Measurements from ENCODE around the gene ANAPC16. TPM values are rescaled to one million over a fixed set of nuclear protein-coding genes. Genes with fewer than 3 reads are reported as not detected.

The ANAPC16 gene
- total RNA-seq, 1 experiment from 2014 or later, result 71.1 TPM

DNA sequence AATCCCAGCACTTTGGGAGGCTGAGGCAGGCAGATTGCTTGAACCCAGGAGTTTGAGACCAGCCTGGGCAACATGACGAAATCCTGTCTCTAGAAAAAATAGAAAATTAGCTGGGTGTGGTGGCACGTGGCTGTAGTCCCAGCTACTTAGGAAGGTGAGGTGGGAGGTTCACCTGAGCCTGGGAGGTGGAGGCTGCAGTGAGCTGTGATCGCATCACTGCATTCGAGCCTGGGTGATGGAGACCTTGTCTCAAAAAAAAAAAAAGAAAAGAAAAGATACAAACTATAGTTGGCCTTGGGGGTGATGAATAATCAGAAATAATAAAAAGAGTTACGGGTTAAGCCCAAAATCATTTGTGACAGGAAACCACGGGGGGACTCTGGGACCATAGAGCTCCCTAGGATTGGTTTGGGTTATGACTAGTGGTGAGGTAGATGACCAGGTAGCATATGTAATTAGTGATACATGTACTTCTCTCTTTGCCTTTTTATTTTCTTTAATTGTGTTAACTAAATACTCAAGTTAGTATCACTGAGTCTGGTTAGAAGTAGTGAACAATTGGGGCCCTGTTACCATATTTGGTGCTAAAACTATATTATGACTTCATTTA, 10.7 kb downstream of the ANAPC16 start:
- intact Hi-C loops (cut with micrococcal nuclease), result loop anchor here (5.0 kb wide), 1 partner anchor 179 kb away; no protein-coding TSS in a partner anchor
- POLR2A ChIA-PET, result interaction anchor here (1.0 kb wide), 1 partner anchor 49 kb away, joined by 3 read pairs; no protein-coding TSS in a partner anchor

DNA sequence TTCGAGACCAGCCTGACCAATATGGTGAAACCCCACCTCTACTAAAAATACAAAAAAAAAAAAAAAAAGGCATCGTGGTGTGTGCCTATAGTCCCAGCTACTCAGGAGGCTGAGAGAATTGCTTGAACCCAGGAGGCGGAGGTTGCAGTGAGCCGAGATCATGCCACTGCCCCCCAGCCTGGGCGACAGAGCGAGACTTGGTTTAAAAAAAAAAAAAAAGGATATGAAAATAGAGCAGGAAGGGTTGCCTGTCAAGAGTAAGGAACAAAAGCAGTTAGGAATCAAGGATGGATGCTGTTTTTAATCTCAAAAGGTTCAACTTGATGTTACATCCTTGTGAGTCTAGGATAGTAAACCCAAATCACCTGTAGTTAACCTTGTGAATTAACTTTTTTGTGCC, 12.0 kb downstream of the ANAPC16 start:
- no TSS peak for BruUV-seq (replicated peaks)
- Histone ChIP-seq H3K27ac (ENCODE audit: low read depth, low read length) (no peak overlapping the region), H3K36me3 (ENCODE audit: control insufficient read depth in 1 of 2, insufficient read depth in 2 of 2, low read length in 2 of 2) (peaks cover 10 to 18% of the 10 kb centered on the region in 2 experiments), H3K4me2 (ENCODE audit: low read length) (no peak overlapping the region), H2AFZ (ENCODE audit: low read depth, low read length, poor library complexity, severe bottlenecking) (no peak overlapping the region), H4K20me1 (ENCODE audit: insufficient read depth) (no peaks in the 10 kb centered on the region), H3K9ac (ENCODE audit: low read length) (no peak overlapping the region), H3K9me3 (ENCODE audit: control insufficient read depth in 1 of 2, insufficient read depth in 1 of 2, low read depth in 1 of 2, low read length in 2 of 2) (no peaks in the 10 kb centered on the region), H3K27me3 (ENCODE audit: insufficient read depth, low read length) (no peaks in the 10 kb centered on the region), H3K4me1 (ENCODE audit: control insufficient read depth in 1 of 2, insufficient read depth in 2 of 2, low read length in 2 of 2) (peaks cover 0 to 3% of the 10 kb centered on the region in 2 experiments; a peak in 2 of 4 replicates), H3K9me2 (ENCODE audit: insufficient read depth) (no peaks in the 10 kb centered on the region), H3K79me2 (ENCODE audit: insufficient read depth, low read length) (peaks cover 36% of the 10 kb centered on the region), H3K4me3 (replicated peaks in 1 of 2; ENCODE audit: low read depth in 1 of 2, low read length in 2 of 2) (no peak overlapping the region)
- no peak for DNase-seq (ENCODE audit: low read depth, low spot score)
- ATAC-seq, result no peak
- RAD21 ChIA-PET (ENCODE audit: low non-redundant PET in 1 of 2, low total read pairs in 2 of 2, uncharacterized antibody in 2 of 2, unreplicated experiment in 2 of 2), result no interaction called here
- POLR2A ChIA-PET, result interaction anchor here (0.7 kb wide), 1 partner anchor 12 kb away, joined by 3 read pairs; the partner anchor contains the start of genes ANAPC16 and ASCC1
- intact Hi-C loops (cut with micrococcal nuclease), result loop anchor here (5.0 kb wide), 1 partner anchor 181 kb away; no protein-coding TSS in a partner anchor
- CTCF ChIA-PET, result no interaction called here
- TF ChIP-seq CEBPB (IDR thresholded peaks at IDR 0.05; ENCODE audit: low read depth), result no peak
- TF ChIP-seq, protein P1, sequence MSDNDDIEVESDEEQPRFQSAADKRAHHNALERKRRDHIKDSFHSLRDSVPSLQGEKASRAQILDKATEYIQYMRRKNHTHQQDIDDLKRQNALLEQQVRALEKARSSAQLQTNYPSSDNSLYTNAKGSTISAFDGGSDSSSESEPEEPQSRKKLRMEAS (IDR thresholded peaks at IDR 0.05), result no peak
- TF ChIP-seq, protein P2, sequence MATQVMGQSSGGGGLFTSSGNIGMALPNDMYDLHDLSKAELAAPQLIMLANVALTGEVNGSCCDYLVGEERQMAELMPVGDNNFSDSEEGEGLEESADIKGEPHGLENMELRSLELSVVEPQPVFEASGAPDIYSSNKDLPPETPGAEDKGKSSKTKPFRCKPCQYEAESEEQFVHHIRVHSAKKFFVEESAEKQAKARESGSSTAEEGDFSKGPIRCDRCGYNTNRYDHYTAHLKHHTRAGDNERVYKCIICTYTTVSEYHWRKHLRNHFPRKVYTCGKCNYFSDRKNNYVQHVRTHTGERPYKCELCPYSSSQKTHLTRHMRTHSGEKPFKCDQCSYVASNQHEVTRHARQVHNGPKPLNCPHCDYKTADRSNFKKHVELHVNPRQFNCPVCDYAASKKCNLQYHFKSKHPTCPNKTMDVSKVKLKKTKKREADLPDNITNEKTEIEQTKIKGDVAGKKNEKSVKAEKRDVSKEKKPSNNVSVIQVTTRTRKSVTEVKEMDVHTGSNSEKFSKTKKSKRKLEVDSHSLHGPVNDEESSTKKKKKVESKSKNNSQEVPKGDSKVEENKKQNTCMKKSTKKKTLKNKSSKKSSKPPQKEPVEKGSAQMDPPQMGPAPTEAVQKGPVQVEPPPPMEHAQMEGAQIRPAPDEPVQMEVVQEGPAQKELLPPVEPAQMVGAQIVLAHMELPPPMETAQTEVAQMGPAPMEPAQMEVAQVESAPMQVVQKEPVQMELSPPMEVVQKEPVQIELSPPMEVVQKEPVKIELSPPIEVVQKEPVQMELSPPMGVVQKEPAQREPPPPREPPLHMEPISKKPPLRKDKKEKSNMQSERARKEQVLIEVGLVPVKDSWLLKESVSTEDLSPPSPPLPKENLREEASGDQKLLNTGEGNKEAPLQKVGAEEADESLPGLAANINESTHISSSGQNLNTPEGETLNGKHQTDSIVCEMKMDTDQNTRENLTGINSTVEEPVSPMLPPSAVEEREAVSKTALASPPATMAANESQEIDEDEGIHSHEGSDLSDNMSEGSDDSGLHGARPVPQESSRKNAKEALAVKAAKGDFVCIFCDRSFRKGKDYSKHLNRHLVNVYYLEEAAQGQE (IDR thresholded peaks at IDR 0.05; ENCODE audit: low read depth), result no peak
- TF ChIP-seq RAD21 (IDR thresholded peaks at IDR 0.05; ENCODE audit: low read depth), result no peak
- TF ChIP-seq SRF (IDR thresholded peaks at IDR 0.05; ENCODE audit: low read depth), result no peak
- TF ChIP-seq, protein P3, sequence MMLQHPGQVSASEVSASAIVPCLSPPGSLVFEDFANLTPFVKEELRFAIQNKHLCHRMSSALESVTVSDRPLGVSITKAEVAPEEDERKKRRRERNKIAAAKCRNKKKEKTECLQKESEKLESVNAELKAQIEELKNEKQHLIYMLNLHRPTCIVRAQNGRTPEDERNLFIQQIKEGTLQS (IDR thresholded peaks at IDR 0.05), result no peak
- no peak for TF ChIP-seq EZH2phosphoT487 (IDR thresholded peaks at IDR 0.05; ENCODE audit: borderline replicate concordance)
- no peak for TF ChIP-seq ZNF274 (IDR thresholded peaks at IDR 0.05; ENCODE audit: low read depth, low read length)
- no peak for TF ChIP-seq FOSL1 (IDR thresholded peaks at IDR 0.05; ENCODE audit: low read depth)
- TF ChIP-seq, protein P4, sequence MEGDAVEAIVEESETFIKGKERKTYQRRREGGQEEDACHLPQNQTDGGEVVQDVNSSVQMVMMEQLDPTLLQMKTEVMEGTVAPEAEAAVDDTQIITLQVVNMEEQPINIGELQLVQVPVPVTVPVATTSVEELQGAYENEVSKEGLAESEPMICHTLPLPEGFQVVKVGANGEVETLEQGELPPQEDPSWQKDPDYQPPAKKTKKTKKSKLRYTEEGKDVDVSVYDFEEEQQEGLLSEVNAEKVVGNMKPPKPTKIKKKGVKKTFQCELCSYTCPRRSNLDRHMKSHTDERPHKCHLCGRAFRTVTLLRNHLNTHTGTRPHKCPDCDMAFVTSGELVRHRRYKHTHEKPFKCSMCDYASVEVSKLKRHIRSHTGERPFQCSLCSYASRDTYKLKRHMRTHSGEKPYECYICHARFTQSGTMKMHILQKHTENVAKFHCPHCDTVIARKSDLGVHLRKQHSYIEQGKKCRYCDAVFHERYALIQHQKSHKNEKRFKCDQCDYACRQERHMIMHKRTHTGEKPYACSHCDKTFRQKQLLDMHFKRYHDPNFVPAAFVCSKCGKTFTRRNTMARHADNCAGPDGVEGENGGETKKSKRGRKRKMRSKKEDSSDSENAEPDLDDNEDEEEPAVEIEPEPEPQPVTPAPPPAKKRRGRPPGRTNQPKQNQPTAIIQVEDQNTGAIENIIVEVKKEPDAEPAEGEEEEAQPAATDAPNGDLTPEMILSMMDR (IDR thresholded peaks at IDR 0.05 in 2 of 3, conservative IDR thresholded peaks at IDR 0.05 in 1 of 3; ENCODE audit: borderline replicate concordance in 1 of 3, insufficient read depth in 1 of 3, low read depth in 2 of 3, low read length in 2 of 3), result no peak
- no peak for TF ChIP-seq CBX3 (IDR thresholded peaks at IDR 0.05; ENCODE audit: low read depth)
- TF ChIP-seq POLR2A (IDR thresholded peaks at IDR 0.05; ENCODE audit: borderline replicate concordance, extremely low read depth, insufficient read depth, insufficient read length), result no peak
- TF ChIP-seq SIN3A (IDR thresholded peaks at IDR 0.05; ENCODE audit: low read depth), result no peak

More for the DNA sequence above, 10.7 kb downstream of the ANAPC16 start:
- no peak overlapping the region for H3K27ac ChIP-seq (ENCODE audit: low read depth, low read length)
- CTCF ChIA-PET, result interaction anchor here (1.0 kb wide), 1 partner anchor 21 kb away, joined by 3 read pairs; no protein-coding TSS in a partner anchor
- H3K27me3 ChIP-seq (ENCODE audit: insufficient read depth, low read length), result no peaks in the 10 kb centered on the region
- no peaks in the 10 kb centered on the region for H4K20me1 ChIP-seq (ENCODE audit: insufficient read depth)
- peaks cover 36% of the 10 kb centered on the region for H3K79me2 ChIP-seq (ENCODE audit: insufficient read depth, low read length)
- ATAC-seq (no peak), DNase-seq (ENCODE audit: low read depth, low spot score) (no peak)
- peaks cover 10 to 17% of the 10 kb centered on the region in 2 experiments for H3K36me3 ChIP-seq (ENCODE audit: control insufficient read depth in 1 of 2, insufficient read depth in 2 of 2, low read length in 2 of 2)
- peaks cover 0 to 3% of the 10 kb centered on the region in 2 experiments; a peak in 2 of 4 replicates for H3K4me1 ChIP-seq (ENCODE audit: control insufficient read depth in 1 of 2, insufficient read depth in 2 of 2, low read length in 2 of 2)
- BruUV-seq (replicated peaks), result no TSS peak
- no peaks in the 10 kb centered on the region for H3K9me3 ChIP-seq (ENCODE audit: control insufficient read depth in 1 of 2, insufficient read depth in 1 of 2, low read depth in 1 of 2, low read length in 2 of 2)
- H3K9ac ChIP-seq (ENCODE audit: low read length), result no peak overlapping the region
- H3K4me2 ChIP-seq (ENCODE audit: low read length), result no peak overlapping the region
- TF ChIP-seq EZH2 (IDR thresholded peaks at IDR 0.05), result no peak
- no peak for TF ChIP-seq SIN3A (IDR thresholded peaks at IDR 0.05; ENCODE audit: low read depth)
- no peak overlapping the region for H2AFZ ChIP-seq (ENCODE audit: low read depth, low read length, poor library complexity, severe bottlenecking)
- H3K9me2 ChIP-seq (ENCODE audit: insufficient read depth), result no peaks in the 10 kb centered on the region
- RAD21 ChIA-PET (ENCODE audit: low non-redundant PET in 1 of 2, low total read pairs in 2 of 2, uncharacterized antibody in 2 of 2, unreplicated experiment in 2 of 2), result no interaction called here
- no peak overlapping the region for H3K4me3 ChIP-seq (replicated peaks in 1 of 2; ENCODE audit: low read depth in 1 of 2, low read length in 2 of 2)
